ENCODE results near the gene NTNG1. TPM values are rescaled to one million over a fixed set of nuclear protein-coding genes. Genes with fewer than 3 reads are reported as not detected.

NTNG1 gene
- total RNA-seq, 1 donor from 2014 or later, result not detected

GRCh38 chr1:107464827-107465226 is 324.0 kb downstream of the NTNG1 start:
- Mint-ChIP-seq H3K4me3 (ENCODE audit: unreplicated experiment) (no peak overlapping the region), H3K27ac (ENCODE audit: unreplicated experiment) (no peak overlapping the region), H3K9me3 (ENCODE audit: low read depth) (peaks cover 2% of the 10 kb centered on the region), H3K27me3 (ENCODE audit: low read depth) (peaks cover 5% of the 10 kb centered on the region), H3K36me3 (ENCODE audit: low read depth) (no peaks in the 10 kb centered on the region), H3K4me1 (ENCODE audit: low read depth) (no peaks in the 10 kb centered on the region)
- TF ChIP-seq CTCF (IDR thresholded peaks at IDR 0.05), result no peak
- no peak for DNase-seq (ENCODE audit: low spot score)

- no peak for TF ChIP-seq CTCF (IDR thresholded peaks at IDR 0.05)
- no peak overlapping the region for H3K4me3 Mint-ChIP-seq (ENCODE audit: unreplicated experiment)
- H3K27ac Mint-ChIP-seq (ENCODE audit: unreplicated experiment), result no peak overlapping the region
- peaks cover 2% of the 10 kb centered on the region for H3K9me3 Mint-ChIP-seq (ENCODE audit: low read depth)
- no peaks in the 10 kb centered on the region for H3K4me1 Mint-ChIP-seq (ENCODE audit: low read depth)
- no peaks in the 10 kb centered on the region for H3K36me3 Mint-ChIP-seq (ENCODE audit: low read depth)
- no peak for DNase-seq (ENCODE audit: low spot score)
- H3K27me3 Mint-ChIP-seq (ENCODE audit: low read depth), result peaks cover 4% of the 10 kb centered on the region
Observed at GRCh38 chr1:107467286-107467685, 326.4 kb downstream of the NTNG1 start.

- peaks cover 4% of the 10 kb centered on the region for H3K27me3 Mint-ChIP-seq (ENCODE audit: low read depth)
- no peak for DNase-seq (ENCODE audit: low spot score)
- H3K4me3 Mint-ChIP-seq (ENCODE audit: unreplicated experiment), result no peak overlapping the region
- TF ChIP-seq CTCF (IDR thresholded peaks at IDR 0.05), result no peak
- H3K9me3 Mint-ChIP-seq (ENCODE audit: low read depth), result peaks cover 2% of the 10 kb centered on the region
- H3K27ac Mint-ChIP-seq (ENCODE audit: unreplicated experiment), result no peak overlapping the region
- no peaks in the 10 kb centered on the region for H3K4me1 Mint-ChIP-seq (ENCODE audit: low read depth)
- no peaks in the 10 kb centered on the region for H3K36me3 Mint-ChIP-seq (ENCODE audit: low read depth)
Observed at GRCh38 chr1:107467811-107468210, 327.0 kb downstream of the NTNG1 start.

- no peak overlapping the region for H3K4me3 Mint-ChIP-seq (ENCODE audit: unreplicated experiment)
- no peaks in the 10 kb centered on the region for H3K36me3 Mint-ChIP-seq (ENCODE audit: low read depth)
- DNase-seq (ENCODE audit: low spot score), result no peak
- no peak for TF ChIP-seq CTCF (IDR thresholded peaks at IDR 0.05)
- no peak overlapping the region for H3K27ac Mint-ChIP-seq (ENCODE audit: unreplicated experiment)
- H3K4me1 Mint-ChIP-seq (ENCODE audit: low read depth), result no peaks in the 10 kb centered on the region
- peaks cover 2% of the 10 kb centered on the region for H3K9me3 Mint-ChIP-seq (ENCODE audit: low read depth)
- H3K27me3 Mint-ChIP-seq (ENCODE audit: low read depth), result peaks cover 5% of the 10 kb centered on the region
Observed at GRCh38 chr1:107473065-107473464, 332.2 kb downstream of the NTNG1 start.

- no peaks in the 10 kb centered on the region for H3K9me3 Mint-ChIP-seq (ENCODE audit: low read depth)
- H3K27me3 Mint-ChIP-seq (ENCODE audit: low read depth), result peaks cover 5% of the 10 kb centered on the region
- no peak for TF ChIP-seq CTCF (IDR thresholded peaks at IDR 0.05)
- no peaks in the 10 kb centered on the region for H3K36me3 Mint-ChIP-seq (ENCODE audit: low read depth)
- no peaks in the 10 kb centered on the region for H3K4me1 Mint-ChIP-seq (ENCODE audit: low read depth)
- no peak for DNase-seq (ENCODE audit: low spot score)
- H3K27ac Mint-ChIP-seq (ENCODE audit: unreplicated experiment), result no peak overlapping the region
- H3K4me3 Mint-ChIP-seq (ENCODE audit: unreplicated experiment), result no peak overlapping the region
Observed at GRCh38 chr1:107474877-107475612, 334.2 kb downstream of the NTNG1 start.
